Ureter (tissue), 1 donor: Measurements from ENCODE around the gene EEF2KMT. TPM values are rescaled to one million over a fixed set of nuclear protein-coding genes. Genes with fewer than 3 reads are reported as not detected.

Experiments
- DNase-seq: peaks from one replicate; pipeline ENCODE4 v3.0.0-alpha.2; 2020; ENCODE audit warnings: low spot score
- total RNA-seq: library from RNA; stranded (reverse); gene quantifications from one replicate; pipeline ENCODE4 v1.2.4, GENCODE V29; 2023
- donor health status: DM: yes; HTN: yes; CAD: no.

Gene EEF2KMT
- total RNA-seq, 1 donor from 2014 or later, result 15.4 TPM

DNA sequence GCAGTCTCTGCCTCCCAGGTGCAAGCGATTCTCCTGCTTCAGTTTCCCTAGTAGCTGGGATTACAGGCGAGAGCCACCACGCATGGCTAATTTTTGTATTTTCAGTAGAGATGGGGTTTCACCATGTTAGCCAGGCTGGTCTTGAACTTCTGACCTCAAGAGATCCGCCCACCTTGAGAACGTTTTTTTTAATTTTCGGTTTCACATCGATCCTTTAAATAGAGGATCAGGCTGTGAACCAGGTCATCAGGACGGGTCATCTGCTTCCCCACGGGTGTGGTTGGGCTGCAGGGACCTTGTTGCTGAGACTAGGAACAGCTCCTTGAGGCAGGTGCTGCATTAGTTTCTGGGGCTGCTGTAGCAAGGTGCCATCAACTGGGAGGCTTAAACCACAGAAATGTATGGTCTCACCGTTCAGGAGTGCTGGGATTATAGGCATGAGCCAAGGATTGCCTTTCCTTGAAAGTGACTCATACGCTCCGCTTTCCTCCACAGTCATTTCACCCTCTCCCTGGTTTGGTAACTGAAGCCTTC lies 55.9 kb downstream of the EEF2KMT start:
- DNase-seq, result no peak

DNA sequence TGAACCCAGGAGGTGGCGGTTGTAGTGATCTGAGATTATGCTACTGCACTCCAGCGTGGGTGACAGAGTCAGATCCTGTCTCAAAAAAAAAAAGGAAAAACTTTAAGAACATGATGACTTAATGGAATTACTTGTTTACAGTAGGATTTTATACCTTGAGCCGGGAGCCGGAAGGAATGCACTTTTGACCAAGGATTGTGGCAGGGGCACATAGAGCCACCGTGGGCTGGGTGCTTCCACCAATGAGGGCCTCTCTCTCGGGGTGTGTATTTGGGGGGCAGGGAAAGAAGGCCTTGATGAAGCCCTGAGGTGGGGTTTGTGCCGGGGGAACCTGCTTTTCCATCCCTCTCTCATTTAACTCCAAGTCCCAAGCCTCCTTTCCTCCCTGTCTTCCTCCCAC lies 57.1 kb downstream of the EEF2KMT start:
- DNase-seq, result no peak

DNA sequence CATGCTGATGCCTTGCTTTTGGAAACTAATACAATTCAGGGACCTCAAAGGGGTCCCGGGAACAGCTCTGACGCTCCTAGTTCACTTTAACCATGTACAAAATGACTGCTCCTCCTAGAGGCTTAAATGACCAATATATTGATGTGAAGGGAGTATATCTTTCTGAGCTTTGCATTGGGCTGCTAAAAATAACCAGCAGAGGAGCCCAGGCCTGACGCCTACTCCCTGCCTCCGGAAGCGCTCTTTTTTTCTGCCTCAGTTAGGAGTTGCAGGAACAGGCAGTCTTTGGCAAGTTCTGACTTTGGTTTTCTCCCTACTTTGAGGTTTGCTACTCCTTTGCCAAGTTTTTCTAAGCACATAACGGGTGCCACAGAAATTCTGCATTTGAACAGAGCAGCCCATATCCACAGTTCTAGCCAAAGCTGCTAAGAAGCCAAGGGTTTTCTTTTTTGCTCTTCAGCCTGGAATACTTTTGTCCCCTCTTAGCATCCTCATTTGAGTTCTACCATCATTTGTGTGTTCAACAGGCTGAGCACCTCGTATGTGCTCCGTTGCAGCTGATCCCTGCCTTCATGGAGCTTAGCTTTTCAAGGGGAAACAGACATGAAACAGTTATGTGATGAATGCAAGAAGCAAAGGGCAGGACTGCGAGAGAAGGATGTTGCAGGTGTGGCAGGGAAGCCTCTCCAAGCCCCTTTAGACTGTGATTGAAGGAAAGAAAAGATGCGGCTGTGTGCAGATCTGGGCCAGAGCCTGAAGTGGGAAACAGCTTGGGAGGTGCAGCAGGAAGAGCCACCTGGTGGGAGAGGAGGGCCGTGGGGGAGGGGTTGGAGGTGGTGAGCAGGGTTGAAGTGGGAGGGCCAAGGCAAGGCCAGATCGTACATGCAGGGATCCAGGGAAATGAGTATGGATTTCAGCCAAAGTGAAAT lies 61.1 kb downstream of the EEF2KMT start:
- DNase-seq, result no peak

DNA sequence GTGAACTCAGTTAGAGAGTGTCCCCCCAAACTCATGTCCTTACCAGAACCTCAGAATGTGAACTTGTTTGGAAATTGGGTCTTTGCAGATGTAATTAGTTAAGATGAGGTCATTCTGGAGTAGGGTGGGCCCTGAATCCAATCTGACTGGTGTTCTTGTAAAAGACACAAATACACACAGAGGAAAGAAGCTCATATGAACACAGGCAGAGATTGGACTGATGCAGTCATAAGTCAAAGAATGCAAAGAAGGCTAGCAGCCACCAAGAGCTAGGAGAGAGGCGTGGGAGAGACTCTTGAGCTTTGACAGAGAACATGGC lies 61.7 kb downstream of the EEF2KMT start:
- DNase-seq, result no peak

Other genes starting within 250 kb of the EEF2KMT start
- 108 TPM for gene PPL, start 160.6 kb downstream of the EEF2KMT start, total RNA-seq
- not detected for gene SEC14L5, start 139.5 kb downstream of the EEF2KMT start, total RNA-seq
- gene NAGPA, start 63.9 kb downstream of the EEF2KMT start, total RNA-seq, result 9.0 TPM
- 10.0 TPM for gene C16orf89, start 31.8 kb downstream of the EEF2KMT start, total RNA-seq
- 27.0 TPM for gene ALG1, start 26.0 kb downstream of the EEF2KMT start, total RNA-seq